T-helper 1 cell treated with Interleukin-12 subunit alpha and Interleukin-12 subunit beta and Interleukin-4 antibody, amounts not matched to agents 30 μg/mL and 1 μg/mL, for 36 hours (primary cell): Measurements from ENCODE around the gene CEP112.
"Not testable (repeated sequence)": the region's sequence is repeated elsewhere in the genome, so short reads cannot be mapped to it uniquely, and the experiment has no call there.

Source experiments
- H3K27ac Mint-ChIP-seq: one replicate; pipeline ENCODE4 v1.8.0; 2021; ENCODE audit warnings: mild to moderate bottlenecking, mixed read lengths
- H3K27me3 Mint-ChIP-seq: one replicate; pipeline ENCODE4 v1.8.0; 2021; ENCODE audit warnings: low read depth, mixed read lengths
- H3K36me3 Mint-ChIP-seq: one replicate; pipeline ENCODE4 v1.8.0; 2021; ENCODE audit warnings: low read depth, mixed read lengths
- H3K4me1 Mint-ChIP-seq: one replicate; pipeline ENCODE4 v1.8.0; 2021; ENCODE audit warnings: low read depth, mixed read lengths
- H3K4me3 Mint-ChIP-seq: one replicate; pipeline ENCODE4 v1.8.0; 2021; ENCODE audit warnings: mild to moderate bottlenecking, moderate library complexity, mixed read lengths
- H3K9me3 Mint-ChIP-seq: one replicate; pipeline ENCODE4 v1.8.0; 2021; ENCODE audit warnings: mixed read lengths

CEP112 gene

GRCh38 chr17:66184392-66184791 lies 7.5 kb downstream of the CEP112 start:
- peaks cover 8% of the 10 kb centered on the region for H3K27me3 Mint-ChIP-seq
- H3K4me1 Mint-ChIP-seq, result no peaks in the 10 kb centered on the region
- H3K36me3 Mint-ChIP-seq, result peaks cover 1% of the 10 kb centered on the region

GRCh38 chr17:66183529-66183928 lies 8.4 kb downstream of the CEP112 start:
- peaks cover 15% of the 10 kb centered on the region for H3K27me3 Mint-ChIP-seq
- H3K4me1 Mint-ChIP-seq, result no peaks in the 10 kb centered on the region
- no peak overlapping the region for H3K4me3 Mint-ChIP-seq
- no peaks in the 10 kb centered on the region for H3K9me3 Mint-ChIP-seq
- H3K27ac Mint-ChIP-seq, result no peak overlapping the region
- peaks cover 1% of the 10 kb centered on the region for H3K36me3 Mint-ChIP-seq

More at GRCh38 chr17:66184392-66184791, 7.5 kb downstream of the CEP112 start:
- H3K27ac Mint-ChIP-seq, result no peak overlapping the region
- H3K9me3 Mint-ChIP-seq, result no peaks in the 10 kb centered on the region
- H3K4me3 Mint-ChIP-seq, result no peak overlapping the region

GRCh38 chr17:66178642-66179041 lies 13.3 kb downstream of the CEP112 start:
- H3K36me3 Mint-ChIP-seq, result peaks cover 1% of the 10 kb centered on the region
- H3K9me3 Mint-ChIP-seq, result no peaks in the 10 kb centered on the region
- peaks cover 2% of the 10 kb centered on the region for H3K4me1 Mint-ChIP-seq
- no peak overlapping the region for H3K27ac Mint-ChIP-seq
- H3K4me3 Mint-ChIP-seq, result no peak overlapping the region
- peaks cover 27% of the 10 kb centered on the region for H3K27me3 Mint-ChIP-seq

GRCh38 chr17:66177048-66177447 lies 14.9 kb downstream of the CEP112 start:
- H3K36me3 Mint-ChIP-seq, result peaks cover 1% of the 10 kb centered on the region
- no peak overlapping the region for H3K4me3 Mint-ChIP-seq
- H3K4me1 Mint-ChIP-seq, result peaks cover 2% of the 10 kb centered on the region
- H3K27ac Mint-ChIP-seq, result no peak overlapping the region
- peaks cover 27% of the 10 kb centered on the region for H3K27me3 Mint-ChIP-seq
- no peaks in the 10 kb centered on the region for H3K9me3 Mint-ChIP-seq

DNA sequence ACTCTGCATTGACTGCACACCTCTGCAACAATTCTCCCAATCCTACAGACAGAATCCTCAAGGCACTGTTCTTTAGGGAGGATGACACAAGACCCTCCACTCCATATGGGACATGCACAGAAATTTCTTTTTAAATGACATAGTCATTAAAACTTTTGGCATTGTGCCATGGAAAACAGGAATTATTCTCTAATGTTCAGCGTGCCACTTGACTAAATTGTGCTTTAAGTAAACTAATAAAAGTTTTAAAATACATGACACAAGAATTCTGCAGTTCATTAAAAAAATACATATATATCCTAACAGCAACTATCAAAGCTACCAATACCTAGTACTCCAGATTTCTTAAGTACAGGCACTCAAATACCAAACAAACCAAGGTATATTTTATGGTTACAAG lies 16.0 kb downstream of the CEP112 start:
- H3K27me3 Mint-ChIP-seq, result peaks cover 27% of the 10 kb centered on the region
- no peak overlapping the region for H3K4me3 Mint-ChIP-seq
- no peak overlapping the region for H3K27ac Mint-ChIP-seq

GRCh38 chr17:66172691-66173223 lies 19.2 kb downstream of the CEP112 start:
- H3K27ac Mint-ChIP-seq, result no peak overlapping the region
- H3K4me1 Mint-ChIP-seq, result no peaks in the 10 kb centered on the region
- peaks cover 9% of the 10 kb centered on the region for H3K27me3 Mint-ChIP-seq
- H3K4me3 Mint-ChIP-seq, result no peak overlapping the region
- no peaks in the 10 kb centered on the region for H3K9me3 Mint-ChIP-seq
- H3K36me3 Mint-ChIP-seq, result no peaks in the 10 kb centered on the region

More for the DNA sequence above, 16.0 kb downstream of the CEP112 start:
- H3K36me3 Mint-ChIP-seq, result peaks cover 1% of the 10 kb centered on the region
- H3K4me1 Mint-ChIP-seq, result peaks cover 2% of the 10 kb centered on the region
- no peaks in the 10 kb centered on the region for H3K9me3 Mint-ChIP-seq

DNA sequence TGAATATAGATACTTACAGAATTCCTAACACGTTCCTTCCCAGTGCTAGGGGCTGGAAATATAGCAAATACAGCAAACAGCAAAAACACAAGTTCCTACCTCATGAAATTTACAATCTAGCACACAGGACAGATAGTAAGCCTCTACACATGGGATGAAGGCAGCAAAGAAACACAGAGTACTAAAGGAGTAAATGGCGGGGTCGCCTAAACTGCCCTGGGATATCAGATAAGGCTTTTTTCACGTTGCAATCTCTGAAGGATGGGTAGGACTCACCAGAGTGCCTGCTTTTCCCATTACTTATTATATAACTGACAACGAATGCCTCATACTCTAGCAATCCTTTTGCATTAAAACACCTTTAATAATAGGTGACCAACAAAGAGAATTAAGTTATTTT lies 19.8 kb downstream of the CEP112 start:
- Mint-ChIP-seq H3K27me3 (peaks cover 7% of the 10 kb centered on the region), H3K4me1 (no peaks in the 10 kb centered on the region), H3K27ac (no peak overlapping the region), H3K4me3 (no peak overlapping the region), H3K9me3 (no peaks in the 10 kb centered on the region), H3K36me3 (no peaks in the 10 kb centered on the region)

GRCh38 chr17:66171692-66172091 lies 20.2 kb downstream of the CEP112 start:
- no peak overlapping the region for H3K27ac Mint-ChIP-seq
- no peaks in the 10 kb centered on the region for H3K36me3 Mint-ChIP-seq
- no peaks in the 10 kb centered on the region for H3K9me3 Mint-ChIP-seq
- H3K4me3 Mint-ChIP-seq, result no peak overlapping the region
- peaks cover 5% of the 10 kb centered on the region for H3K27me3 Mint-ChIP-seq
- H3K4me1 Mint-ChIP-seq, result no peaks in the 10 kb centered on the region

- Mint-ChIP-seq H3K36me3 (no peaks in the 10 kb centered on the region), H3K27ac (no peak overlapping the region), H3K4me3 (no peak overlapping the region), H3K9me3 (no peaks in the 10 kb centered on the region), H3K4me1 (no peaks in the 10 kb centered on the region), H3K27me3 (peaks cover 5% of the 10 kb centered on the region)
Measured at GRCh38 chr17:66171172-66171571, 20.8 kb downstream of the CEP112 start.

GRCh38 chr17:66169839-66170238 lies 22.1 kb downstream of the CEP112 start:
- Mint-ChIP-seq H3K36me3 (no peaks in the 10 kb centered on the region), H3K9me3 (no peaks in the 10 kb centered on the region), H3K27me3 (no peaks in the 10 kb centered on the region), H3K27ac (no peak overlapping the region), H3K4me3 (no peak overlapping the region), H3K4me1 (no peaks in the 10 kb centered on the region)

DNA sequence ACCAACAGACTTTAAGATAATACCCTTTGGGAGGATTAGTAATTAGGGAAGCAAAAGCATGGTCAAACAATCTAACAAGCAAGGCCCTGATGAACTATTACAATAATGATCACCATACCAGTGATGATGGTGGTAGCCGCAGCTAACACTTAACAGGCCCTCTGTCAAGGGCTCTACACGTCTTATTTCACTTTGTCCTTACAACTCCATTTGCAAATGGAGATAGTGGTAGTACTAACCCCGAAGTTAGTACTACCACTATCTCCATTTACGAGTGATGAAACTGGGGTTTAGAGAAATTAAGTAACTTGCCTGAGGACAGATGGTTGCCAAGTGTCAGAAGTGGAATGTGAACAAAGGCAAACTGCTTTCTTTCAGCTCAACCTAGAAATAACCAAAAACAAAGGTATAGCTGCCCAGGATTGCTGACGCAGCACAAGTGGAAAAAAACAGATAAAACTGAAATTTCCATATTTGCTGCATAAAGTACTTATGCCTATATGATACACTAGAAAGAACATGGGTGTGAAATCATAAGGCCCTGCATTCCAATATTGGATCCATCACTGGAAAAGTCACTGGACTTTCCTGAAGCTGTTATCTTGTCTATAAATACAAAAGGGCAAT lies 24.6 kb downstream of the CEP112 start:
- Mint-ChIP-seq H3K27ac (no peak overlapping the region), H3K4me1 (no peaks in the 10 kb centered on the region), H3K9me3 (no peaks in the 10 kb centered on the region), H3K4me3 (no peak overlapping the region), H3K27me3 (peaks cover 6% of the 10 kb centered on the region), H3K36me3 (no peaks in the 10 kb centered on the region)

GRCh38 chr17:66165537-66166123 lies 26.3 kb downstream of the CEP112 start:
- Mint-ChIP-seq H3K4me3 (no peak overlapping the region), H3K9me3 (no peaks in the 10 kb centered on the region), H3K4me1 (peaks cover 2% of the 10 kb centered on the region), H3K27me3 (peaks cover 9% of the 10 kb centered on the region), H3K27ac (no peak overlapping the region), H3K36me3 (no peaks in the 10 kb centered on the region)

DNA sequence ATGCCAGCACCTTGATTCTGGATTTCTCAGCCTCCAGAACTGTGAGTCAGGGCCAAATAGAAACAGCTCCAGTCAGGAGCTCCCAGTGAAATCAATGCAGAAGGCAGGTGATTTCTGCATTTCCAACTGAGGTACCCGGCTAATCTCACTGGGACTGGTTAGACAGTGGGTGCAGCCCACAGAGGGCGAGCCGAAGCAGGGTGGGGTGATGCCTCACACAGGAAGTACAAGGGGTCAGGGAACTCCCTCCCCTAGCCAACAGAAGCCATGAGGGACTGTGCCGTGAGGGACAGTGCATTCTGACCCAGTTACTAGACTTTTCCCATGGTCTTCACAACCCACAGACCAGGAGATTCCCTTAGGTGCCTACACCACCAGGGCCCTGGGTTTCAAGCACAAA lies 36.9 kb downstream of the CEP112 start:
- not testable (repeated sequence) for H3K27ac Mint-ChIP-seq, H3K4me3 Mint-ChIP-seq, H3K36me3 Mint-ChIP-seq, H3K27me3 Mint-ChIP-seq, H3K4me1 Mint-ChIP-seq
- peaks cover 12% of the 10 kb centered on the region for H3K9me3 Mint-ChIP-seq

DNA sequence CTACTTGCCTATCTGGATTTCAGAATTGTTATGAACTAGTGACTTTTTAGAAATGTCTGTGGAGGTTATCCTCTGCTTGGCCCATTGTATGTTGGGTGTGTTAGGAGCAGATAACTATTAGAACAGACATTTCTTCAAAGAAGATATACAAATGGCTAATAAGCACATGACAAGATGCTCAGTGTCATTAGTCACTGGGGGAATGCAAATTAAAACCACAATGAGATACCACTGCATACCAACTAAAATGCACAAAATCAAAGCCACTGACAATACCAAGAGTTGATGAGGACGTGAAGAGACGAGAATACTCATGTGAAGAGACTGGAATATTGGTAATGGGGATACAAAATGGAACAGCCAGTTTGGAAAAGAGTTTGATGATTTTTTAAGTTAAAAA lies 39.2 kb downstream of the CEP112 start:
- peaks cover 2% of the 10 kb centered on the region for H3K27me3 Mint-ChIP-seq
- peaks cover 6% of the 10 kb centered on the region for H3K4me1 Mint-ChIP-seq
- H3K4me3 Mint-ChIP-seq, result no peak overlapping the region
- peaks cover 2% of the 10 kb centered on the region for H3K36me3 Mint-ChIP-seq
- no peak overlapping the region for H3K27ac Mint-ChIP-seq
- peaks cover 7% of the 10 kb centered on the region for H3K9me3 Mint-ChIP-seq

- H3K27ac Mint-ChIP-seq, result no peak overlapping the region
- H3K4me1 Mint-ChIP-seq, result peaks cover 6% of the 10 kb centered on the region
- peaks cover 2% of the 10 kb centered on the region for H3K36me3 Mint-ChIP-seq
- H3K9me3 Mint-ChIP-seq, result peaks cover 6% of the 10 kb centered on the region
- no peak overlapping the region for H3K4me3 Mint-ChIP-seq
- H3K27me3 Mint-ChIP-seq, result peaks cover 11% of the 10 kb centered on the region
Measured at GRCh38 chr17:66150708-66151107, 41.2 kb downstream of the CEP112 start.
